Measurements from ENCODE around the gene MBOAT7. TPM values are rescaled to one million over a fixed set of nuclear protein-coding genes. Genes with fewer than 3 reads are reported as not detected.

The MBOAT7 gene
- total and polyA plus RNA-seq, 2 of the 8 experiments (the other 6 are each of a cell fraction or from before 2014, with no cell fraction given), result 85.5 to 90.9 TPM

GRCh38 chr19:54183431-54183830, 5.9 kb downstream of the MBOAT7 start:
- ChIA-PET POLR2A (ENCODE audit: partially characterized antibody) (interaction anchor here (0.5 to 28.7 kb wide), 7 partner anchors 8 to 278 kb away, joined by 3 to 909 read pairs (median 4); partner anchors contain the start of genes RPS9, TMC4 and TSEN34), CTCF (ENCODE audit: partially characterized antibody) (interaction anchor here (0.8 to 1.1 kb wide), 2 partner anchors 11 to 28 kb away, joined by 3 read pairs; no protein-coding TSS in a partner anchor)
- Histone ChIP-seq H2AFZ (ENCODE audit: low read length) (no peak overlapping the region), H2AK5ac (ENCODE audit: low read depth, low read length) (no peak overlapping the region), H3K27ac (ENCODE audit: low read depth, low read length) (no peak overlapping the region), H3K36me3 (ENCODE audit: control insufficient read depth in 2 of 4, insufficient read depth in 4 of 4, low read length in 3 of 4) (peaks cover 6 to 14% (median 7%) of the 10 kb centered on the region in 4 experiments; a peak in 6 of 8 replicates), H3K14ac (ENCODE audit: insufficient read length) (no peak overlapping the region), H3K27me3 (replicated peaks in 1 of 4; ENCODE audit: control insufficient read depth in 3 of 4, extremely low read depth in 1 of 4, insufficient read depth in 3 of 4, low read length in 3 of 4) (no peaks in the 10 kb centered on the region), H3K79me2 (ENCODE audit: control insufficient read depth in 1 of 2, insufficient read depth in 2 of 2, low read length in 2 of 2) (peaks cover 3 to 21% of the 10 kb centered on the region in 2 experiments; a peak in 3 of 4 replicates), H2BK12ac (ENCODE audit: low read depth, low read length) (no peak overlapping the region), H3K23ac (ENCODE audit: insufficient read length) (no peak overlapping the region), H4K20me1 (replicated peaks in 1 of 2; ENCODE audit: control insufficient read depth in 1 of 2, insufficient read depth in 2 of 2, low read length in 2 of 2) (peaks cover 7 to 23% of the 10 kb centered on the region in 2 experiments), H4K91ac (replicated peaks; ENCODE audit: insufficient read length, low read length) (no peak overlapping the region), H3K4me2 (ENCODE audit: insufficient read depth in 1 of 2, low read depth in 2 of 2, low read length in 2 of 2) (no peak overlapping the region), H3K4me1 (replicated peaks in 1 of 4; ENCODE audit: control insufficient read depth in 3 of 4, insufficient read depth in 4 of 4, low read length in 3 of 4) (peaks cover 0 to 12% (median 4%) of the 10 kb centered on the region in 4 experiments; a peak in 5 of 7 replicates), H3K4me3 (ENCODE audit: extremely low read depth in 1 of 4, insufficient read depth in 2 of 4, low read depth in 3 of 4, low read length in 4 of 4) (no peak overlapping the region), H2BK120ac (replicated peaks; ENCODE audit: low read depth, low read length) (no peak overlapping the region), H3K79me1 (ENCODE audit: low read depth, low read length) (peaks cover 7% of the 10 kb centered on the region; the same call in 1 of the 2 replicates), H3K23me2 (ENCODE audit: low read depth, low read length) (peaks cover 1% of the 10 kb centered on the region; the same call in 1 of the 2 replicates), H2BK20ac (ENCODE audit: low read length) (no peak overlapping the region), H3K18ac (ENCODE audit: extremely low read depth, low read length) (no peak overlapping the region), H3K56ac (replicated peaks; ENCODE audit: insufficient read length, low read depth, low read length) (no peak overlapping the region), H3K9ac (replicated peaks in 1 of 4; ENCODE audit: extremely low read depth in 1 of 4, low read depth in 3 of 4, low read length in 3 of 4) (no peak overlapping the region), H4K8ac (ENCODE audit: extremely low read depth, insufficient read depth, low read length) (no peak overlapping the region), H3K9me3 (ENCODE audit: insufficient read depth in 2 of 2, low read depth in 1 of 2, low read length in 1 of 2) (no peaks in the 10 kb centered on the region), H2BK5ac (ENCODE audit: low read depth, low read length) (no peak overlapping the region), H3K4ac (replicated peaks; ENCODE audit: insufficient read length, low read depth, low read length) (no peak overlapping the region), H2BK15ac (ENCODE audit: low read length) (no peak overlapping the region), H4K5ac (ENCODE audit: insufficient read length, low read depth, low read length) (no peak overlapping the region)
- no peak for DNase-seq (ENCODE audit: low read depth in 1 of 2, low spot score in 2 of 2)
- WGBS, 2 experiments (ENCODE audit: extremely low coverage in 1 of 2, insufficient coverage in 1 of 2, insufficient read length in 1 of 2, insufficient replicate concordance in 2 of 2, low coverage in 1 of 2, low lambda C conversion rate in 2 of 2, missing lambda C conversion rate in 1 of 2), result 87% methylated on average over 11 of the region's 11 CpGs; no CpG with 5 or more reads in 1 of the 2 experiments
- FAIRE-seq, result no peak
- TF ChIP-seq, protein P1, sequence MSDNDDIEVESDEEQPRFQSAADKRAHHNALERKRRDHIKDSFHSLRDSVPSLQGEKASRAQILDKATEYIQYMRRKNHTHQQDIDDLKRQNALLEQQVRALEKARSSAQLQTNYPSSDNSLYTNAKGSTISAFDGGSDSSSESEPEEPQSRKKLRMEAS (IDR thresholded peaks at IDR 0.05), result no peak
- TF ChIP-seq SUZ12 (IDR thresholded peaks at IDR 0.05; ENCODE audit: low read length) (no peak), CTCF (IDR thresholded peaks at IDR 0.05; ENCODE audit: control extremely low read depth in 1 of 3, insufficient read depth in 1 of 3, low read depth in 1 of 3, low read length in 3 of 3) (no peak)
